Renal pelvis (tissue), 4 donors: ENCODE results near the gene PRSS22. TPM values are rescaled to one million over a fixed set of nuclear protein-coding genes. Genes with fewer than 3 reads are reported as not detected.
A peak's percentile ranks its signal among the peaks of the same experiment; 100 is the strongest.

Experiments
- DNase-seq: peaks from one replicate; pipeline ENCODE4 v3.0.0-alpha.2; 2013
- polyA plus RNA-seq, 3 donors: library from polyadenylated mRNA; unstranded; fragments of 120-200 nt; gene quantifications; one replicate each; pipeline ENCODE4 v1.2.1, GENCODE V29; 2013; ENCODE audit not compliant: insufficient read length in 3 of 3

The PRSS22 gene
- polyA plus RNA-seq, 3 donors = 8.8 to 13.1 (median 9.2) TPM

GRCh38 chr16:2853531-2854073 is 4.4 kb downstream of the PRSS22 start:
- no peak for DNase-seq

GRCh38 chr16:2852731-2853507 is 5.1 kb downstream of the PRSS22 start:
- no peak for DNase-seq

GRCh38 chr16:2852003-2852730 is 5.8 kb downstream of the PRSS22 start:
- DNase-seq = no peak

- no peak for DNase-seq
Measured at GRCh38 chr16:2848933-2849725, 8.8 kb downstream of the PRSS22 start.

- DNase-seq = no peak
Measured at GRCh38 chr16:2846511-2847310, 11.3 kb downstream of the PRSS22 start.

- no peak for DNase-seq
Measured at GRCh38 chr16:2845116-2845515, 12.9 kb downstream of the PRSS22 start.

GRCh38 chr16:2843526-2843925 is 14.4 kb downstream of the PRSS22 start:
- DNase-seq = no peak

GRCh38 chr16:2842340-2843000 is 15.5 kb downstream of the PRSS22 start:
- DNase-seq = peak; percentile 67

GRCh38 chr16:2841606-2842339 is 16.2 kb downstream of the PRSS22 start:
- no peak for DNase-seq

- DNase-seq = no peak
Measured at GRCh38 chr16:2840914-2841313, 17.1 kb downstream of the PRSS22 start.

GRCh38 chr16:2839650-2840450 is 18.1 kb downstream of the PRSS22 start:
- no peak for DNase-seq

GRCh38 chr16:2838928-2839327 is 19.0 kb downstream of the PRSS22 start:
- DNase-seq = peak; percentile 50

- no peak for DNase-seq
Measured at GRCh38 chr16:2836646-2837508, 21.1 kb downstream of the PRSS22 start.

GRCh38 chr16:2835638-2836493 is 22.1 kb downstream of the PRSS22 start:
- no peak for DNase-seq

- no peak for DNase-seq
Measured at GRCh38 chr16:2834968-2835367, 23.0 kb downstream of the PRSS22 start.

- DNase-seq = no peak
Measured at GRCh38 chr16:2833776-2834175, 24.2 kb downstream of the PRSS22 start.

- no peak for DNase-seq
Measured at GRCh38 chr16:2831203-2831602, 26.8 kb downstream of the PRSS22 start.
